ENCODE measurements around the gene MICA.

The MICA gene

DNA sequence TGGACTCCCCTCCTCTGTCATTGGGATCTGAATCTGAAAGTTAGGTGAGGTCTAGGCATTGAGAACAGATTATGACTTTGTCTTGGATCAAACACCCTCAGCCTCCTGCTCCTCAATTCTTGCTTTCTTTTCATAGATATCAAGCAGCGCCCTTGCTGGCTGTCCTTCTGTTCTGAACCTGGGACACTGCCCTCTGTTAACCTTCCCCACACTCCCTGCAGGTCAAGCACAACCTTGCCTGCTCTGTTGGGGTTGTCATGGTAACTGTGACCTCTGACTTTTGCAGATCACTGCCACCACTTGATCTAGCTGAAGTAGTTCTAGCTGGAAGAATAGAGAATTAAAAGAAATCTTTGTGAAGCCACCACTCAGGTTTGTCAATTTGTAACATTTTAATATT is 16.4 kb upstream of the MICA start:
- TF ChIP-seq EP300 (IDR thresholded peaks at IDR 0.05; ENCODE audit: borderline replicate concordance) (no peak), TCF12 (IDR thresholded peaks at IDR 0.05; ENCODE audit: low read depth) (no peak), CEBPB (IDR thresholded peaks at IDR 0.05) (no peak)
- TF ChIP-seq, protein P1, sequence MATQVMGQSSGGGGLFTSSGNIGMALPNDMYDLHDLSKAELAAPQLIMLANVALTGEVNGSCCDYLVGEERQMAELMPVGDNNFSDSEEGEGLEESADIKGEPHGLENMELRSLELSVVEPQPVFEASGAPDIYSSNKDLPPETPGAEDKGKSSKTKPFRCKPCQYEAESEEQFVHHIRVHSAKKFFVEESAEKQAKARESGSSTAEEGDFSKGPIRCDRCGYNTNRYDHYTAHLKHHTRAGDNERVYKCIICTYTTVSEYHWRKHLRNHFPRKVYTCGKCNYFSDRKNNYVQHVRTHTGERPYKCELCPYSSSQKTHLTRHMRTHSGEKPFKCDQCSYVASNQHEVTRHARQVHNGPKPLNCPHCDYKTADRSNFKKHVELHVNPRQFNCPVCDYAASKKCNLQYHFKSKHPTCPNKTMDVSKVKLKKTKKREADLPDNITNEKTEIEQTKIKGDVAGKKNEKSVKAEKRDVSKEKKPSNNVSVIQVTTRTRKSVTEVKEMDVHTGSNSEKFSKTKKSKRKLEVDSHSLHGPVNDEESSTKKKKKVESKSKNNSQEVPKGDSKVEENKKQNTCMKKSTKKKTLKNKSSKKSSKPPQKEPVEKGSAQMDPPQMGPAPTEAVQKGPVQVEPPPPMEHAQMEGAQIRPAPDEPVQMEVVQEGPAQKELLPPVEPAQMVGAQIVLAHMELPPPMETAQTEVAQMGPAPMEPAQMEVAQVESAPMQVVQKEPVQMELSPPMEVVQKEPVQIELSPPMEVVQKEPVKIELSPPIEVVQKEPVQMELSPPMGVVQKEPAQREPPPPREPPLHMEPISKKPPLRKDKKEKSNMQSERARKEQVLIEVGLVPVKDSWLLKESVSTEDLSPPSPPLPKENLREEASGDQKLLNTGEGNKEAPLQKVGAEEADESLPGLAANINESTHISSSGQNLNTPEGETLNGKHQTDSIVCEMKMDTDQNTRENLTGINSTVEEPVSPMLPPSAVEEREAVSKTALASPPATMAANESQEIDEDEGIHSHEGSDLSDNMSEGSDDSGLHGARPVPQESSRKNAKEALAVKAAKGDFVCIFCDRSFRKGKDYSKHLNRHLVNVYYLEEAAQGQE (IDR thresholded peaks at IDR 0.05; ENCODE audit: low read depth) = no peak

DNA sequence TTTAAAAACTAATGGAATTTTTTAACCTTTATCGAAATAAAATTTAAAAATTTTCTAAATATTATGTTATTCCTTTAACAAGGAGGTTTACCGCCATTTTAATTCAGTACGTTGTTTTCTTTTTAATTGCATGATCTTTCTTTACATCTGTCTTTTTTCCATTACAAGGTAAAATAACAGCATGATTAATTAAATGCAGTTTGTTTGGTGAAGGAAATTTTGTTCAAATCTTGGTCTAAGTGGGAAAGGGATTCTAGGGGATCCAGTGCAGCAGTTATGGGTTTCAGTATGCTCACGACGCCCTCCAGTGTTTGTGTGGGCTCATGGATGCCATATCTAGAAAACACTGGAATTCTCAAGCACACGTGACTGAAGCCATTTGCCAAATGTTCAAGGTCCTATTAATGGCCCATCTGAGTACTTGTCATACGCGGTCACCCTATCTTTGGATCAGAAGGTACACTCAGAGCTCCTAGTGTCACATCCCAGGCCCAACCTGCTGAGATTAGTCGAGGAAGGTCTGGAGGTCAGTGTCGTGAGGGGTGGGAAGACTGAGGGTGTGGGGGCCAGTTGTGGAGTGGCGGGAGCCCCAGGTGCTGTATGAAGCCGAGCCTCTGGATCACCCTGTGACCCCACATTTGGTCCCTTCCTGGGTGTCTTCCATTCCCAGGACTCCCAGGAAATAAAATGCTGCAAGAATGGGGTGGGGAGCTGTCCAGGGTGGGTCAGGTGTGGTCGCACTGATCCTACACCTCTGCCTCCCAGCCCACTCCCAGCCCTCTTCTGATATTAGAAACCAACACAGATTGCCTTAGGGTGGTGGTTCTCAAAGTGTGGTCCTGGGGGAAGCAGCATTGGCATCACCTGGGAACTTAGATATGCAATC is 14.2 kb upstream of the MICA start:
- TF ChIP-seq, protein P1 (IDR thresholded peaks at IDR 0.05; ENCODE audit: low read depth) = peak; percentile 32; the same call in 1 of the 2 replicates

- no peak for TF ChIP-seq TCF12 (IDR thresholded peaks at IDR 0.05; ENCODE audit: low read depth)
- TF ChIP-seq ZBTB7A (IDR thresholded peaks at IDR 0.05; ENCODE audit: low read depth) = no peak
- TF ChIP-seq EGR1 (IDR thresholded peaks at IDR 0.05) = no peak
- TF ChIP-seq CREB1 (IDR thresholded peaks at IDR 0.05; ENCODE audit: low read depth) = no peak
- no peak for TF ChIP-seq EP300 (IDR thresholded peaks at IDR 0.05; ENCODE audit: borderline replicate concordance)
- TF ChIP-seq NFIC (IDR thresholded peaks at IDR 0.05) = no peak
- TF ChIP-seq FOXM1 (IDR thresholded peaks at IDR 0.05; ENCODE audit: borderline replicate concordance, low read depth) = no peak
- no peak for TF ChIP-seq RAD21 (IDR thresholded peaks at IDR 0.05; ENCODE audit: low read depth)
- no peak for TF ChIP-seq TAF1 (IDR thresholded peaks at IDR 0.05; ENCODE audit: low read depth)
- TF ChIP-seq, protein P2, sequence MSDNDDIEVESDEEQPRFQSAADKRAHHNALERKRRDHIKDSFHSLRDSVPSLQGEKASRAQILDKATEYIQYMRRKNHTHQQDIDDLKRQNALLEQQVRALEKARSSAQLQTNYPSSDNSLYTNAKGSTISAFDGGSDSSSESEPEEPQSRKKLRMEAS (IDR thresholded peaks at IDR 0.05) = no peak
- TF ChIP-seq, protein P1 (IDR thresholded peaks at IDR 0.05; ENCODE audit: low read depth) = no peak
- no peak for TF ChIP-seq YY1 (IDR thresholded peaks at IDR 0.05; ENCODE audit: low read depth)
- TF ChIP-seq CEBPB (IDR thresholded peaks at IDR 0.05) = no peak
- TF ChIP-seq, protein P3, sequence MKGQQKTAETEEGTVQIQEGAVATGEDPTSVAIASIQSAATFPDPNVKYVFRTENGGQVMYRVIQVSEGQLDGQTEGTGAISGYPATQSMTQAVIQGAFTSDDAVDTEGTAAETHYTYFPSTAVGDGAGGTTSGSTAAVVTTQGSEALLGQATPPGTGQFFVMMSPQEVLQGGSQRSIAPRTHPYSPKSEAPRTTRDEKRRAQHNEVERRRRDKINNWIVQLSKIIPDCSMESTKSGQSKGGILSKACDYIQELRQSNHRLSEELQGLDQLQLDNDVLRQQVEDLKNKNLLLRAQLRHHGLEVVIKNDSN (IDR thresholded peaks at IDR 0.05) = no peak
- TF ChIP-seq TEAD4 (IDR thresholded peaks at IDR 0.05) = no peak
Measured at GRCh38 chr6:31393932-31394331, 9.5 kb upstream of the MICA start.

GRCh38 chr6:31394381-31394780 is 9.0 kb upstream of the MICA start:
- TF ChIP-seq EGR1 (IDR thresholded peaks at IDR 0.05) (no peak), RAD21 (IDR thresholded peaks at IDR 0.05; ENCODE audit: low read depth) (no peak), YY1 (IDR thresholded peaks at IDR 0.05; ENCODE audit: low read depth) (no peak), CEBPB (IDR thresholded peaks at IDR 0.05) (no peak), ZBTB7A (IDR thresholded peaks at IDR 0.05; ENCODE audit: low read depth) (no peak)
- TF ChIP-seq, protein P1 (IDR thresholded peaks at IDR 0.05; ENCODE audit: low read depth) = no peak
- TF ChIP-seq, protein P3 (IDR thresholded peaks at IDR 0.05) = no peak
